LHCN-M2 (cell line): ENCODE measurements around the gene IREB2. TPM values are rescaled to one million over a fixed set of nuclear protein-coding genes. Genes with fewer than 3 reads are reported as not detected.

ENCODE experiments used
- DNase-seq: peaks from one replicate; pipeline ENCODE4 v3.0.0-alpha.2; 2012; ENCODE audit warnings: low read depth
- total RNA-seq: library from RNA; depleted of rRNA; stranded (reverse); fragments of >200 nt; gene quantifications from 2 replicates; pipeline ENCODE4 v1.2.3, GENCODE V29; 2014

Gene IREB2
- total RNA-seq, 1 experiment from 2014 or later: 16.4 TPM

DNA sequence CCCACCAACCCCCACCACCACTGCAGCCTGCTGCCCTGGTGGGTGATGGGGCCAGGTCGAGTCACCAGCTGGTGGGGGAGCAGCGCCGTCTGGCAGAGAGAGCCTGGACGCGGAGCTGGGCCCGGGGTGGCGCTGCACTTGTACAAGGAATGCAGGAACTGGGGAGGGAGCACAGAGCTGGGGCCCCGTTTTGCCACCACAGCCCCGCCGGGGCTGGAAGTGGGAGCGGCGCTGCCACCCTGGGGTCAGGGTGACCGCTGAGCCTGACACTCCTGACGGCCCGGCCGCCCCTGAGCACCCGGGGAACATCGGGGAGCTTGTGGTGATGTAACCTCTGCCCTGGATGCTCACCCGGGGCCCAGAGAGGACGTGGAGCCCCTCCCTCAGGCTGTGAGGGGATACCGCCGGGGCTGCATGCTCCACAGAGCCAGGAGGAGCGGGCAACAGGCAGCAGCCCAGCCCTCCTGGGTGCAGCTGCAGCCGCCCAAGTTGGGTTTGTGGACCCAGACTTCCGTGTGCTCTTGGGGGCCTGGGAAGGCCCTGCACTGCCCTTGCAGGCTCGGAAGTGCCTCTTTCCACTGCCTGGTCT, 32.6 kb upstream of the IREB2 start:
- DNase-seq: no peak

DNA sequence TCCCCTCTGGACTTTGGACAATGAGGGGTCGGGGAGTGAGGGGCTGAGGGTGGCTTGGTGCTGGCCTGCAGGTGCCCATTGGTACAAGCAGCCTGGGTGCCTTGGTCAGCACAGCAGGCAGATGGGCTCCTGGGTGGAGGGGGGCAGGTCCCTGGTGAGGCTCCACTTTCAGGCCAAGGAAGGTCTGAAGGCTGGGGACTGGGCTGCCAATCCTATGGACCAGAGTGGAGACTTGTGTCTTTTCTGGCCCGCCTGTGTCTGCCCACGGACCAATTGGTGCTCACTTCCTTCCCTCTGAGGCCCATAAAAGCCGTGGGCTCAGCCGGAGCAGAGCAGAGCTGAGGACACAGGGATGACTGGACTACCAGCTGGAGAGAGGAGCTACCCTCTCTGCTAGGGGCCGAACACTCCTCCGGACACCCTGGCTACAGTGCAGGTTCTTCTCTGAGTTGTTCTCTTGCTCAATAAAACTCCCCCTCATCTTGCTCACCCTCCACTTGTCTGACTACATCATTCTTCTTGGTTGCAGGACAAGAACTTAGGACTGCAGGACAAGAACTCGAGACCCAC, 31.9 kb upstream of the IREB2 start:
- DNase-seq: no peak

DNA sequence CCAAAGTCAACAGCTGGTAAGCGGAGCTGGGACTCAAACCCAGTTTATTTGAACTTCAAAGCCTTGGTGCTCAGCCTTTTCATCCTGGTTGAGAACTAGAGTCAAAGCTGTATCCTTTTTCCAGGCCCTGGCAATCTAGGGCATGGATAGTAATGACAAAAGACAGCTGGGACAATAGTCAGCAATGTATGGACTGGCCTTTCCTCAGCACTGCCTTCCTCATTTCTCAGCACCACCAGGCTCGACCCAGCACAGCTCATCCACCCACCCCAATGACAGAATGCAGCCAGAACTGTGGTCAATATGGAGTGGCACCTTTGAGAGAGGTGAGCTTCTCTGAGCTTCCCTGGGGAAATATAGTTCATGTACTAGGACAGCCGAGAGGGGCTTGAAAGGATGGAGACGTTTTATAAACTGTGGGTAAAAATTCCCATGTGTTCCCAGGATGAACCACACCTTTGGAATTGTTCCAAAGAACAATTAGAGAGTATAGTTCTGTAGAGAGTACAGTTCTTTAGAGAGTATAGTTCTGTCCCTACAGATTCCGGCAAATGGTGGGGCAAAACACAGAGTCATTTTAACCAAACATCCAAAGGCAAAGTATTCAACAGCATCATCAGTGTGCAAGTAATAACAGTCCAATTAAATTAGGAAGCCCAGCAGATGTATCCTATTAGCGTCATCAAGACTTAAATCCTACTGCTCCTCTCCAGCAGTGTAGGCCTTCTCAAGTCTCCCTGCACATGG, 30.2 kb upstream of the IREB2 start:
- no peak for DNase-seq

DNA sequence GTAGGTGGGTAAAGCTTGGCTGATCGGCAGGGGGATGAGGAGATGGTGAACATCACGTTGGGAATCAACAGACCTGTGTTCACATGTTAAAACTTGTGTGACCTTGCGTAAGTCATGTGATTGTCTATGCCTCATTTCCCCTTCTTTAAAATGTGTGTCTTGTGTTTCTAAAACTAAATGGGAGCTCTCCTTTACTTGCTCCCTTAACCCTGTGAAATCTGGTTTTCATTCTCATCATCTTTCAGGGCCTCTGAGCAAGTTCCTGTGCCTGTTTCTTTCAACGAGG, 29.7 kb upstream of the IREB2 start:
- no peak for DNase-seq

DNA sequence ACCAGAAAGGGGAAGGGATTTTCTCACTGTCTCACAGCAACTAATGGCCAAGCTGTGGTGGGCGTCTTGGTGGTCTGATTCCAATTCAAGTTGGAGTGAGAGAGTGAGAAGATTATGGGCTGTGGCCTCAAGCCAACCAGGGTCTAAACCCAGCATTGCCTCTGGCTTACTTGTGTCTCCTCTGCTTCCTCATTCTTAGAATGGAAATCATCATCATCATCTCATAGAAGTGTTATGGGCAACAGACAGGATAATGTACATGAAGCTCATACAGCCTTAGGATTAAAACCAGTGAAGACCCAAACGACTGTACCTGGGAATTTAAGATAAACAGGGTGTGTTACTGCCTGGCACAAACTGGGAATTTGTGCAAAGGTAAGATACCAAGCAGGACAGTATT, 29.1 kb upstream of the IREB2 start:
- no peak for DNase-seq

DNA sequence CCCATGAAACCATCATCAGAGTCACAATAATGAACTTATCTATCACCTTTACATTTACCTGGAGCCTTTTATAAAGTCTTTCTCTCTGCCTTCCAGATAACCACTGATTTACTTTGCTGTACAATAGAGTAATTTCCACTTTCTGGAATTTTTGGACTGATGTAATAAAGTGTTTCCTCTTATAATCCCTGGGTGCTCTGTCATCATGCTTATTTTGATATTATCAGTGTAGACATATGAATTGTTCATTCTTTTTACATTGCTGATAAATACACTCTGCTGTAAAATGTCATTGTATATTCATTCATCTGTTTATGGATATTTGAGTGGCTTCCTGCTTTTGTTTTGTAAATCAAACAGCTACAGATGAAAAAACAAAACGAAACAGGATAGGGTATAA, 27.0 kb upstream of the IREB2 start:
- DNase-seq: no peak

DNA sequence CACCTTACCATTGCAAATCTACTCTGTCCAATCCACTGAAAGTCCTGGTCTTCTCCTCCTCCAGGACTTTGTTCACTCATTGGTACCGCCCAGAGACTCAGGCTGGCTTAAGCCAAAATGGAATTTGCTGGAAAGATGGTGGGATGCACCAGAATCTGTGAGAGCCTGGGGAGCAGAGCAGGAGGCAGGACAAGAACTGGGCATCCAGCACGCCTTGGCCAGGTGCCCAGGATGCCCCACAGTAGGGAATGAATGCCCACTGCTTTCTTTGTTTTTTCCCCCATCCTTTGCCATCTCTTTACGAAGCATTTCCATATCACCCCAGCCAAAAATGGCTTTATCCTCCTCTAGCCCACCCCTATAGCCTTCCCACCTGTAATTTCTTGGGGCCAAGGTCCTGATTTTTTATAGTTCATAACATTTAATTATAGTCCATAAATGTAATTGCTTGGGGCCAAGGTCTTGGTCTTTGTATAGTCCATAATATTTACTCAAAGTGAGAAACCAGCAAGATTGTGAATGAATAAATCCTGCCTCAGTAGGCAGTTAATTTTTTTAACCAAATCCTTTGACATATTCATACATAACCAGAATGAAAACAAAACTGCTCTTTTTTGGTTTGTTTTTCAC, 23.3 kb upstream of the IREB2 start:
- DNase-seq: no peak

DNA sequence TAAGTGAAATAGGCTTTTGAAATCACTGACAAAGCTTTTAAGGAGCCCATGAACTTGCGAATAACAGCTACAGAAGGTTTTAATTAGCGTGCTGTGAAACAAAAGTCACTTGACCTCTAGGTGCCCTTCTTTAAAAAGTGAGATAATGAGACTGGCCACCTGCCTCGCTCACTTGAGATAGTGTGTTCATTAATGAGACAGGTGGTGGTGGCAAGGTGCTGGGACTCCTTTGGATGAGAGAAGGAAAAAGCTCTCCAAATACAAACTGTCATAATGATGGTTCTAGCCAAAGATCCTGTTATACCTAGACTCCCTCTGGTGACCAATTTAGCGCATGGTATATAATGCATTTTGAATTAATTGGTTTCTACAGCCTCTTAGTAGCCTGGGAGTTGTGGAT, 22.7 kb upstream of the IREB2 start:
- peak; percentile 10 for DNase-seq

DNA sequence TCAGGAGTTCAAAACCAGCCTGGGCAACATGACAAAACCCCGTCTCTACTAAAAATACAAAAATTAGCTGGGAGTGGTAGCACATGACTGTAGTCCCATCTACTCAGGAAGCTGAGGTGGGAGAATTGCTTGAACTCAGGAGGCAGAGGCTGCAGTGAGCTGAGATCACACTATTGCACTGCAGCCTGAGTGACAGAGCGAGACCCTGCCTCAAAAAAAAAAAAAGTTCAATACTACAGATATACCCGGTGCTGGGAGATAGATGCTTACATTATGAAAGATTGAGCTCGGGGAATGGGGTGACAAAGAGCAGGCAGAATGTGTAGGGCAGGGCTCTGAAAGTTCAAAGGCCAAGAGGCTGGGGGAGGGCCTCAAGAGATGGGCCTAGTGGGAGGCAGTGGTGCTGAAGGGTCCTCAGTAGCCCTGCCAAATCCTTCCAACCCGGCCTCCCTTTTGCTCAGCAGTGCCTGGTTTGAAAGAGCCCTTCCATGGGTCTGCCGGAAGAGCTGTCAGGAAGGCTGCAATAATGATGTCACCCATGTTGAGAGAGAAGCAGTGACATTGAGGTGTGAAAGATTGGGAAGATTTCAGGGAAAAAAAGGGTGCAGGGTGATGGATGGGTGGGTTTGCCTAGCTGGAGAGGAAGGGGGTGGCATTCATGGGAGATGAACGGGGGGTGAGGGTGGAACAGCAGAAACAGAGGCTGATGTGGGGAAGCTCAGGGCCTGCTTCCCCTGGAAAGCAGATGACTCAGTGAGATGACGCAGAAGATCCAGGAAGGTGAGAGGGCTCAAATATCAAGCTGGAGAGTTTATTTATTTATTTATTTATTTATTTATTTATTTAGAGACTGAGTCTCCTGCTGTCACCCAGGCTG, 20.0 kb upstream of the IREB2 start:
- no peak for DNase-seq

DNA sequence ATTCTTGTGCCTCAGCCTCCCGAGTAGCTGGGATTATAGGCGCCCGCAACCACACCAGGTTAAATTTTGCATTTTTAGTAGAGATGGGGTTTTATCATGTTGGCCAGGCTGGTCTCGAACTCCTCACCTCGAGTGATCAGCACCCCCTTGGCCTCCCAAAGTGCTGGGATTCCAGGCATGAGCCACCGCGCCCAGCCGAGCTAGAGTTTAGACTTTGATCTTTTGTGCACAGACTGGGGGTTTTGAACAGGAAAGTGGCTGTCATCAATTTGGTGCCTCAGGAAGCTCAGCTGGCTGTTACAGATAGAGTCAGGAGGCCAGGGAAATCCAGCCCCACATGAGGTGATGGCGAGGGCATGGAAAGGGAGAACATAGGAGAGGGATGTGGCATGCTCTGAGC, 19.3 kb upstream of the IREB2 start:
- DNase-seq: no peak

DNA sequence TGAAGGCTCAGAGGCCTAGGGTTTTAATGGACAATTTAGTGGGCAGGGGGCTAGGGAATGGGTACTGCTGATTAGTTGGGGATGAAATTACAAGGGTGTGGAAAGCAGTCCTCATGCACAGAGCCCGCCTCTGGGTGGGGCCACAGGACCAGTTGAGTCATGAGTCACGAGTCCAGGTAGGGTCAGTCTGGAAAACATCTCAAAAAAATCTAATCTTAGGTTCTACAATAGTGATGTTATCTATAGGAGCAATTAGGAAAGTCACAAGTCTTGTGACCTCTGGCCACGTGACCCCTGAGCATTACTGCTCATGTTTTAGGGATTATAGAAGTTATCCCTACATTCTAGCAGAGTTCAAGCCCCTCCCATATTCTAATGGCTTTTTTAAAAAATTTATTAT, 18.6 kb upstream of the IREB2 start:
- DNase-seq: no peak

DNA sequence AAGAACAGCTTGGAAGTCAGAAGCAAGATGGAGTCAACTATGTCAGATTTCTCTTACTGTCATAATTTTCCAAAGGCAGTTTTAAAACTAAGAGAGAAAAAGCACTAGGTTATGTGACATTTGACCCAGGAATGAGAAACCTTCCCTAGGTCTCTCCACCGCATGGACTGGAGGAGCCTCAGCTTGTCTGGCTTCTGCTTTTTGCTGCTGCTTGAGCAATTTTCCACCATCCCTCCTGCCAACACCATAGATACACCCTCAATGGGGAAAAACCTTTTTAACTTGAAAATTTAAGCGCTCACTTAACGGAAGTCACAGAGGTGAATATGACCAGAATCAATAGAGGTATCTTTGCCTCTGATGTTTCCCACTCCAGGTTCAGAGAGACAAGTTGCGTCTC, 17.8 kb upstream of the IREB2 start:
- DNase-seq: no peak

DNA sequence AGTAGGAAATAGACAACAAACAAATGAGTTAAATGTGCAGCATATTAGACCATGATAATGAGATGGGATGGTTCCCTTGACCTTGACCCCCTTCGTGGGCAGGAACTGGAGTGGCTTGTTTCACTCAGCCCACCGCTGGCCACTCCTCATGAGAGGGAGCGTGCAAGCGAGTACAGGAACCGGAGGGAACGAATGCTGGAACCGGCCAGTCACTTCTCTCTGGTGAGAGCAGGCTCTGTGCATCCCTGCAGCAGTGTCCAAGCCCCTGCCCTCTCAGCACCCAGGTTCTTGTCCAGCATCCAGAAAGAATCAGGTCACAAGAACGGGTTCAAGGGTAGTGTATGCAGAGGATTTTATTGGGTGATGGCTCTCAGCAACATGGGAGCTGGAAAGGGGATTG, 17.2 kb upstream of the IREB2 start:
- no peak for DNase-seq

DNA sequence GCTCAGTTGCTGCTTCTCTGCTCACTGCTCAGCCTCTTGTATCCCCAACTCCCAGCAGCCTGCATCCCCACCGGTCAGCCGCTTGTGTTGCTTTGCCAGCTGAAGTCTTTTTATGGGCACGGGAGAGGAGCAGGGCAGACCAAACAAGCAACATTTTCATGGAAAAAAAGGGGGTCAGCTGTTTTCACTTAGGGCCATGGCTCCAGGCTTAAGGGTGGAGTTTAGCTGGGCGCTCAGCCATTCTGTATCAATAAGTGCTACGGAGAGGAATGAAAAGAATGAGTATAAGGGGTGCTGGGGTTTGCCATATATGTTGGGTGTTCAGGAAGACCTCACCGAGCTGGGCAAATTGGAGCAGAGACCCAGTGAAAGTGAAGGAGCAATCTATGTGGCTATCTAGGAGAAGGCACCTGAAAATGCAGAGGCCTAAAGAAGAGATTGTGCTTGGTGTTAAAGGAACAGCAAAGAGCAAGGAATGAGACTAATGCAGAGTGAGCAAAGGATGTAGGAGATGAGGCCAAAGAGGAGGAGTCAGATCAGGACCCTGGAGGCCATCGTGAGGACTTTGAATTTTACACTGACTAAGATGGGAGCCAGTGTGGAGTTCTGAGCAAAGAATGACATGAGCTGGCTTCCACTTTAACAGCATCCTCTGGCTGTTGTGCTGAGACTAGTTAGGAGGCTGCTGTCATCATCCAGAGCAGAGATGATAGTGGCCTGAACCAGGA, 16.6 kb upstream of the IREB2 start:
- DNase-seq: no peak

DNA sequence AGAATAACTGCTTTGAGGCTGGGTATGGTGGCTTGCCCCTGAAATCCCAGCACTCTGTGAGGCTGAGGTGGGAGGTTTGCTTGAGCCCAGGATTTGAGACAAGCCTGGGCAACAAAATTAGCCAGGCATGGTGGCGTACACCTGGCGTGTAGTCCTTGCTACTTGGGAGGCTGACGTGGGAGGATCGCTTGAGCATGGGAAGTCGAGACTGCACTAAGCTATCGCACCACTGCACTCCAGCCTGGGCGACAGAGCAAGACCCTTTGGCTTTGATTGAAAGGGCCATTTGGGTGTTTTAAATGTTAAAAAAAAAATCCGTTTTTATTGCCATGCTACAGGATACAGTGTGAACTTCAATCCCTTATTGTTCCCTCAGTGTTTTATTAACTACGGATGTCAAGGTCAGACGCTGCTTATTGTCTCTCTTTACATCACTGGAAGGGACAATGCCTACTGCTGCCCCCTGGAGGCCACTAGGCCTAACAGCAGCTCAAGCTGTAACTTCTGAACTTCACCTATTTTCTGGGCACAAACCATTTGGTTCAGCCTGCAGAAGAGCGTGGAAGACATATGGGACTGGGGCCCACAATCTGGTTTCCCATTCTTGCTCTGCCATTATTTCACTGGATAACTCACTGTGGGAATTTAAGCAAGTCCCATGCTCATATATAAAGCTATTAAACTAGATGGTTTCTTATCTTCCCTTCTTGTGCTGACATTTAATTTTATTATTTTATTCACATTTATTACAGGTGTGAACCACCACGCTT, 15.3 kb upstream of the IREB2 start:
- peak; percentile 45 for DNase-seq

DNA sequence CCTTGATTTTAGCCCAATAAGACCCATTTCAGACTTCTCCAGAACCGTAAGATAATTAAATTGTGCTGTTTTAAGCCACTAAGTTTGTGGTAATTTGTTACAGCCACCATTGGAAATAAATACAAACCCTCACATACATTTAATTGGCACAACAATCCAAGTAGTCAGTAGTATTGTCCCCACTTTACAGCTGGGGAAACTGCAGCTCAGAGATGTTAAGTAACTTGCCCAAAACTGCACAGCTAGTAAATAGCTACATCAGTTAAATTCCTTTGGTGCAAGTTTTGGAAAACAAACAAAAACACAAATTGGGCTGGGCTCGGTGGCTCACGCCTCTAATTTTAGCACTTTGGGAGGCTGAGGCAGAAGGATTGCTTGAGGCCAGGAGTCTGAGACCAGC, 13.3 kb upstream of the IREB2 start:
- DNase-seq: no peak

DNA sequence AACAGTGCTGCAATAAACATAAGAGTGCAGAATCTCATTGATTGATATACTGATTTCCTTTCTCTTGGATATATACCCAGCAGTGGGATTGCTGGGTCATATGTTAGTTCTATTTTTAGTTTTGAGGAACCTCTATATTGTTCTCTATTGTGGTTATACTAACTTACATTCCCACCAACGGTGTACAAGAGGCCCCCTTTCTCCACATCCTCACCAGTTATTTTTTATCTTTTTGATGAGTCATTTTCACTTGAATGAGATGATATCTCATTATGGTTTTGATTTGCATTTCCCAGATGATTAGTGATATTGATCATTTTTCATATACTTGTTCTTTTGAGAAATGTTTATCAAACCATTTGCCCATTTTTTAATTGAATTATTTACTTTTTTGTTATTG, 12.4 kb upstream of the IREB2 start:
- no peak for DNase-seq

DNA sequence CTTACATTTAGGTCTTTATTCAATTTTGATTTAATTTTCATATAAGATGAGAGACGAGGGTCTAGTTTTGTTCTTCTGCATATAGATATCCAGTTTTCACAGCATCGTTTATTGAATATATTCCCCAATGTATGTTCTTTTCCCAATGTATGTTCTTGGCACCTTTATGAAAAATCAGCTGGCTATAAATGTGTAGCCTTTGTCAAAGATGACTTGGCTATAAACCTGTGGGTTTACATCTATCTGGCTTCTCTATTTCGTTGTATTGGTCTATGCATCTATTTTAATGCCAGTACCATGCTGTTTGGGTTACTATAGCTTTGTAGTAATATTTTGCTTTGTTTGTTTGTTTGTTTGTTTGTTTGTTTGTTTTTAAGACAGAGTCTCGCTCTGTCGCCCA, 11.7 kb upstream of the IREB2 start:
- DNase-seq: no peak

DNA sequence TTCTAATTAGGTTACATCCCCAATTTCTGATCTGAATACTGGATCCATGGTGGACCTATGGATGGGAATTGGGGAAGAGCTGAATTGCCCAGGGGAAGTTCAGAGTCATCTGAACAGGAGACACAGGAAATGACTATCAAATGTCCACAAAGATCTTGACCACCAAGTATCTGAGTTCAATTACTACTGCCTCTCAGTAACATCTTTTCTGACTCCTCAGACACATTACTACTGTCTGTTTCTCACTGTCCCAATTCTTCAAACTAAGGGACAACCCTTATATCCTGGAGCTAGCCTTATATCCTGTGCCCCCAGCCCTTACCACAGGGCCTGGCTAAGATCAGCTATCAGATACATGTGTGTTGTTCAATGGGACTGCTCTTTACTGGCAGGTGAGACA, 10.1 kb upstream of the IREB2 start:
- DNase-seq: no peak

DNA sequence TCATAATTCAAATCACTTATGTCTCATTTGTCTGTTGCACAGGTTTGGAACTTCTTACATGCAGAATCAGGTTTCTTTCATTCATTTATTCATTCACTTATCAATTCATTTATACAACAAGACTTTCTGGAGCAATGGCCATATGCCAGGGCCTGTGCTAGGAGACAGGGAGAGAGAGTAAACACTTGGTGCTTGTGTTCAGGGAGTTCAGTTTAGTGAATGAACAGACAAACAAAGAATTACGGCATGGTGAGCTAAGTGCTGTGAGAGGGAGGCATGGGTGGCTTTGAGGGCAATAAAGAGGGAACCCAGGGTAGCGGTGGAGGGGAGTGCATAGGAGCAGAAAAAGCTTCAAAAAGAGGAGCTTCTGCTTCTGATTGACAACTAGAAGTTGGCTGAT, 8.5 kb upstream of the IREB2 start:
- DNase-seq: no peak

DNA sequence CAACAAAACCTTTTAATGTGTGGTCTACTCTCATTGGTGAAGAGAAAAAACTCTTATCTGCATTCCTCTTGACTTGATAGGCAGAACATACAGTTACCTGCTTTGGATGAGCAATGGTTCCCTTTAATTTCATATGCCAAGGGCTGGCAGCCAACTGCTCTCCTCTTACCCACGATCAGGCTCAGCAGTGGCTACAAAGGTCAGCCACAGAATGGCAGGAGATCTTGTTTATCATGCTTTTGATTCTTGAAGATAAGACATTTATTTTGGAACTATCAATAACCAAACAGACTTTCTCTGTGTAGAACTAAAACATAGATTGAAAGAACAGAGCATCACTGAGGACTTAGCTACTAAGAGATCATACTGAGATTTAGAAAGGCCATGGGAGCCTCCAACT, 6.1 kb upstream of the IREB2 start:
- no peak for DNase-seq
